Duodenal mucosa (tissue), 2 donors: ENCODE data around the gene BCO2.

Source experiments
- H3K27ac ChIP-seq: one replicate; pipeline ENCODE4 v1.7.0; 2013; ENCODE audit warnings: low read depth, low read length
- H3K27me3 ChIP-seq, 2 donors: one replicate each; pipeline ENCODE4 v1.7.0; 2013; ENCODE audit warnings: low read length in 2 of 2, control low read depth in 1 of 2; ENCODE audit not compliant: insufficient read depth in 2 of 2, control insufficient read depth in 1 of 2
- H3K36me3 ChIP-seq, 2 donors: one replicate each; pipeline ENCODE4 v1.7.0; 2013; ENCODE audit warnings: low read length in 2 of 2, control low read depth in 1 of 2; ENCODE audit not compliant: insufficient read depth in 2 of 2, control insufficient read depth in 1 of 2
- H3K4me1 ChIP-seq, 2 donors: one replicate each; pipeline ENCODE4 v1.7.0; 2013; ENCODE audit warnings: low read length in 2 of 2, control low read depth in 1 of 2; ENCODE audit not compliant: insufficient read depth in 2 of 2, control insufficient read depth in 1 of 2
- H3K4me3 ChIP-seq, 2 donors: one replicate each; pipeline ENCODE4 v1.7.0; 2013; ENCODE audit warnings: low read length in 2 of 2, low read depth in 1 of 2
- H3K9ac ChIP-seq, 2 donors: one replicate each; pipeline ENCODE4 v1.7.0; 2013; ENCODE audit warnings: low read length in 2 of 2, low read depth in 1 of 2
- H3K9me3 ChIP-seq, 2 donors: one replicate each; pipeline ENCODE4 v1.7.0; 2013; ENCODE audit warnings: low read length in 2 of 2, control low read depth in 1 of 2; ENCODE audit not compliant: control insufficient read depth in 1 of 2

Gene BCO2

GRCh38 chr11:112166562-112166961, 8.8 kb upstream of the BCO2 start:
- Histone ChIP-seq H3K9me3 (no peaks in the 10 kb centered on the region), H3K27me3 (no peaks in the 10 kb centered on the region), H3K36me3 (no peaks in the 10 kb centered on the region), H3K4me1 (peaks cover 4 to 31% of the 10 kb centered on the region in 2 donors), H3K4me3 (no peak overlapping the region), H3K27ac (no peak overlapping the region), H3K9ac (no peak overlapping the region)

GRCh38 chr11:112167145-112167544, 8.2 kb upstream of the BCO2 start, which contains the start of gene TEX12:
TEX12 (plus strand) TSS chr11:112167372; CDS start chr11:112169269, 1,897 bp downstream.
- H3K4me3 ChIP-seq, result no peak within 1 kb of the TSS
- no peak within 1 kb of the TSS for H3K27ac ChIP-seq
- no peaks in the 10 kb centered on the region for H3K27me3 ChIP-seq
- no peaks in the 10 kb centered on the region for H3K36me3 ChIP-seq
- no peak within 1 kb of the TSS for H3K9ac ChIP-seq
- peaks cover 4 to 27% of the 10 kb centered on the region in 2 donors for H3K4me1 ChIP-seq
- H3K9me3 ChIP-seq, result no peaks in the 10 kb centered on the region

GRCh38 chr11:112172362-112172994, 2.8 kb upstream of the BCO2 start:
- Histone ChIP-seq H3K9ac (no peak overlapping the region), H3K36me3 (no peaks in the 10 kb centered on the region), H3K27me3 (no peaks in the 10 kb centered on the region), H3K9me3 (no peaks in the 10 kb centered on the region), H3K4me1 (peaks cover 6 to 11% of the 10 kb centered on the region in 2 donors), H3K27ac (no peak overlapping the region), H3K4me3 (no peak overlapping the region)

GRCh38 chr11:112173152-112173551, 2.2 kb upstream of the BCO2 start:
- Histone ChIP-seq H3K27me3 (no peaks in the 10 kb centered on the region), H3K27ac (no peak overlapping the region), H3K4me3 (no peak overlapping the region), H3K36me3 (no peaks in the 10 kb centered on the region), H3K9me3 (no peaks in the 10 kb centered on the region), H3K4me1 (peaks cover 6 to 11% of the 10 kb centered on the region in 2 donors), H3K9ac (no peak overlapping the region)

- Histone ChIP-seq H3K9me3 (no peaks in the 10 kb centered on the region), H3K27me3 (no peaks in the 10 kb centered on the region), H3K9ac (peak overlapping the region; percentile 27 to 38), H3K27ac (no peak overlapping the region), H3K4me1 (peaks cover 6 to 11% of the 10 kb centered on the region in 2 donors), H3K36me3 (no peaks in the 10 kb centered on the region), H3K4me3 (peak overlapping the region; percentile 57 to 64)
Observed at GRCh38 chr11:112175599-112175952, 264 bp downstream of the BCO2 start.

- Histone ChIP-seq H3K27me3 (no peaks in the 10 kb centered on the region), H3K9ac (no peak overlapping the region), H3K27ac (no peak overlapping the region), H3K4me3 (no peak overlapping the region), H3K4me1 (peaks cover 6 to 11% of the 10 kb centered on the region in 2 donors), H3K36me3 (no peaks in the 10 kb centered on the region), H3K9me3 (no peaks in the 10 kb centered on the region)
Observed at GRCh38 chr11:112176077-112176476, 765 bp downstream of the BCO2 start.

- H3K4me1 ChIP-seq, result peaks cover 6 to 11% of the 10 kb centered on the region in 2 donors
- no peaks in the 10 kb centered on the region for H3K9me3 ChIP-seq
- no peak overlapping the region for H3K9ac ChIP-seq
- no peaks in the 10 kb centered on the region for H3K27me3 ChIP-seq
- no peak overlapping the region for H3K27ac ChIP-seq
- H3K4me3 ChIP-seq, result no peak overlapping the region
- no peaks in the 10 kb centered on the region for H3K36me3 ChIP-seq
Observed at GRCh38 chr11:112177589-112177988, 2.3 kb downstream of the BCO2 start.

- H3K9me3 ChIP-seq, result no peaks in the 10 kb centered on the region
- H3K4me3 ChIP-seq, result no peak overlapping the region
- H3K27me3 ChIP-seq, result no peaks in the 10 kb centered on the region
- no peak overlapping the region for H3K27ac ChIP-seq
- H3K36me3 ChIP-seq, result no peaks in the 10 kb centered on the region
- H3K9ac ChIP-seq, result no peak overlapping the region
- H3K4me1 ChIP-seq, result peaks cover 6 to 11% of the 10 kb centered on the region in 2 donors
Observed at GRCh38 chr11:112178428-112178827, 3.1 kb downstream of the BCO2 start.

GRCh38 chr11:112178936-112179335, 3.6 kb downstream of the BCO2 start:
- H3K4me1 ChIP-seq, result peaks cover 6 to 11% of the 10 kb centered on the region in 2 donors
- H3K27ac ChIP-seq, result no peak overlapping the region
- H3K36me3 ChIP-seq, result no peaks in the 10 kb centered on the region

GRCh38 chr11:112179601-112180000, 4.3 kb downstream of the BCO2 start:
- Histone ChIP-seq H3K9ac (no peak overlapping the region), H3K4me1 (peaks cover 6 to 11% of the 10 kb centered on the region in 2 donors), H3K27me3 (no peaks in the 10 kb centered on the region), H3K4me3 (no peak overlapping the region), H3K36me3 (no peaks in the 10 kb centered on the region), H3K9me3 (no peaks in the 10 kb centered on the region), H3K27ac (no peak overlapping the region)

More at GRCh38 chr11:112178936-112179335, 3.6 kb downstream of the BCO2 start:
- no peak overlapping the region for H3K4me3 ChIP-seq
- no peaks in the 10 kb centered on the region for H3K9me3 ChIP-seq
- no peaks in the 10 kb centered on the region for H3K27me3 ChIP-seq
- H3K9ac ChIP-seq, result no peak overlapping the region
